SK-N-SH (cell line): ENCODE data around the gene NRIP1. TPM values are rescaled to one million over a fixed set of nuclear protein-coding genes. Genes with fewer than 3 reads are reported as not detected.

Source experiments
- CTCF ChIA-PET: fragments of 300-600, 350-600 bp; formaldehyde crosslinking; extraction: SDS; loops from one replicate; lab custom pipeline; 2021; lab: Yijun Ruan, JAX
- POLR2A ChIA-PET: fragments of 350-600 bp; sonication (Branson Sonifier 250); formaldehyde crosslinking; extraction: SDS; loops from one replicate; lab custom pipeline; 2020; ENCODE audit warnings: antibody characterized with exemption, inconsistent platforms; lab: Yijun Ruan, JAX
- DNase-seq: peaks from one replicate; pipeline ENCODE4 v3.0.0; 2012
- H2AFZ ChIP-seq: fragments of 200-600 bp; sonication (generic); 2 replicates; pipeline ENCODE4 v1.8.1; 2016; ENCODE audit warnings: antibody characterized with exemption, mild to moderate bottlenecking, low read depth
- H3F3A ChIP-seq: fragments of 200-600 bp; sonication (generic); replicated peaks from 2 replicates; pipeline ENCODE3; 2016; ENCODE audit warnings: antibody characterized with exemption, mild to moderate bottlenecking; ENCODE audit not compliant: insufficient read depth
- H3K27ac ChIP-seq, 2 experiments: fragments of 200-500 bp in 1 of 2; fragments of 200-600 bp in 1 of 2; sonication (Bioruptor generic) in 1 of 2; sonication (generic), shearing (Covaris generic) in 1 of 2; 2 replicates each; pipeline versions ENCODE4 v1.5.1 to v1.6.1; 2014 to 2016; ENCODE audit warnings: low read depth in 2 of 2, inconsistent platforms in 1 of 2, low read length in 1 of 2, mild to moderate bottlenecking in 1 of 2, mixed read lengths in 1 of 2
- H3K27me3 ChIP-seq: fragments of 200-600 bp; sonication (generic), shearing (Covaris generic); 2 replicates; pipeline ENCODE4 v1.6.1; 2016; ENCODE audit warnings: mixed run types; ENCODE audit not compliant: insufficient read depth
- H3K36me3 ChIP-seq, 2 experiments: fragments of 200-500 bp in 1 of 2; fragments of 200-600 bp in 1 of 2; sonication (Bioruptor generic) in 1 of 2; sonication (generic) in 1 of 2; replicated peaks in 1 of 2; 2 replicates each; pipeline versions ENCODE3 to v1.5.1; 2014 to 2016; ENCODE audit warnings: low read length in 1 of 2, mild to moderate bottlenecking in 1 of 2; ENCODE audit not compliant: insufficient read depth in 2 of 2, control insufficient read depth in 1 of 2
- H3K4me1 ChIP-seq, 2 experiments: fragments of 200-500 bp in 1 of 2; fragments of 200-600 bp in 1 of 2; sonication (Bioruptor generic) in 1 of 2; sonication (generic), shearing (Covaris generic) in 1 of 2; 2 replicates each; pipeline versions ENCODE4 v1.5.1 to v1.6.1; 2014 to 2016; ENCODE audit warnings: low read depth in 1 of 2, low read length in 1 of 2, mixed run types in 1 of 2; ENCODE audit not compliant: insufficient read depth in 2 of 2, control insufficient read depth in 1 of 2
- H3K4me2 ChIP-seq: fragments of 200-600 bp; sonication (generic), shearing (Covaris generic); 2 replicates; pipeline ENCODE4 v1.6.1; 2017; ENCODE audit warnings: mixed run types
- H3K4me3 ChIP-seq, 2 experiments: fragments of 200-500 bp in 1 of 2; fragments of 200-600 bp in 1 of 2; sonication (Bioruptor generic) in 1 of 2; sonication (generic), shearing (Covaris generic) in 1 of 2; 2 replicates each; pipeline versions ENCODE4 v1.5.1 to v1.8.1; 2014 to 2016; ENCODE audit warnings: low read depth in 2 of 2, inconsistent platforms in 1 of 2, low read length in 1 of 2, mild to moderate bottlenecking in 1 of 2, mixed read lengths in 1 of 2, moderate library complexity in 1 of 2
- H3K79me2 ChIP-seq: fragments of 200-600 bp; sonication (generic); 2 replicates; pipeline ENCODE4 v1.8.1; 2017; ENCODE audit warnings: mild to moderate bottlenecking; ENCODE audit not compliant: insufficient read depth
- H3K9ac ChIP-seq: fragments of 200-600 bp; sonication (generic); 2 replicates; pipeline ENCODE4 v1.6.1; 2017; ENCODE audit warnings: mixed run types
- H3K9me2 ChIP-seq: fragments of 200-600 bp; sonication (generic); 2 replicates; pipeline ENCODE4 v1.6.1; 2017; ENCODE audit warnings: mixed run types
- H3K9me3 ChIP-seq: fragments of 200-600 bp; sonication (generic); 2 replicates; pipeline ENCODE4 v1.6.1; 2017; ENCODE audit warnings: mixed run types, mild to moderate bottlenecking, moderate library complexity
- H4K20me1 ChIP-seq: fragments of 200-600 bp; sonication (generic); 2 replicates; pipeline ENCODE4 v1.6.1; 2017; ENCODE audit warnings: mild to moderate bottlenecking, mixed run types; ENCODE audit not compliant: insufficient read depth
- CHD2 ChIP-seq: fragments of 150-350 bp; IDR thresholded peaks from 2 replicates; pipeline ENCODE4 v1.6.1; 2018; ENCODE audit warnings: low read length; ENCODE audit not compliant: partially characterized antibody
- EP300 ChIP-seq, 2 experiments: IDR thresholded peaks; 2 replicates each; pipeline versions ENCODE4 v1.4.0 to v1.6.1; 2012; ENCODE audit warnings: borderline replicate concordance in 1 of 2, low read depth in 1 of 2, low read length in 1 of 2
- EZH2phosphoT487 ChIP-seq: fragments of 200-600 bp; sonication (generic); IDR thresholded peaks from 2 replicates; pipeline ENCODE4 v1.6.1; 2017; ENCODE audit warnings: low read depth, mixed run types, mild to moderate bottlenecking, antibody characterized with exemption, moderate library complexity, borderline replicate concordance
- FOXM1 ChIP-seq: IDR thresholded peaks from 2 replicates; pipeline ENCODE4 v1.4.0; 2012; ENCODE audit warnings: low read depth, mild to moderate bottlenecking
- GABPA ChIP-seq: IDR thresholded peaks from 2 replicates; pipeline ENCODE4 v1.4.0; 2012; ENCODE audit warnings: low read depth, mild to moderate bottlenecking
- GATA2 ChIP-seq: sonication (generic); formaldehyde crosslinking; IDR thresholded peaks from 2 replicates; pipeline ENCODE4 v1.5.0; 2020; ENCODE audit warnings: mild to moderate bottlenecking, missing genetic modification reagents
- MEF2A ChIP-seq: IDR thresholded peaks from 2 replicates; pipeline ENCODE4 v1.4.0; 2012; ENCODE audit warnings: low read depth, borderline replicate concordance
- MXI1 ChIP-seq: IDR thresholded peaks from 2 replicates; pipeline ENCODE4 v1.6.1; 2012; ENCODE audit warnings: mild to moderate bottlenecking, low read depth, low read length, improper control_type of control experiment
- NFIC ChIP-seq: IDR thresholded peaks from 2 replicates; pipeline ENCODE4 v1.4.0; 2012; ENCODE audit warnings: borderline replicate concordance
- NRF1 ChIP-seq: IDR thresholded peaks from 2 replicates; pipeline ENCODE4 v1.6.1; 2012; ENCODE audit warnings: low read depth, mild to moderate bottlenecking, low read length
- POLR2AphosphoS5 ChIP-seq: IDR thresholded peaks from 2 replicates; pipeline ENCODE4 v1.6.1; 2012; ENCODE audit warnings: low read depth, low read length
- RAD21 ChIP-seq: IDR thresholded peaks from 2 replicates; pipeline ENCODE4 v1.6.1; 2012; ENCODE audit warnings: mild to moderate bottlenecking, low read length
- RXRA ChIP-seq: IDR thresholded peaks from 2 replicates; pipeline ENCODE4 v1.4.0; 2012; ENCODE audit warnings: low read depth, mild to moderate bottlenecking, borderline replicate concordance
- SIN3A ChIP-seq: IDR thresholded peaks from 2 replicates; pipeline ENCODE4 v1.6.1; 2012; ENCODE audit warnings: low read depth, mild to moderate bottlenecking, low read length, moderate library complexity, borderline replicate concordance
- TCF12 ChIP-seq: IDR thresholded peaks from 2 replicates; pipeline ENCODE4 v1.4.0; 2012
- TEAD4 ChIP-seq: IDR thresholded peaks from 2 replicates; pipeline ENCODE4 v1.4.0; 2012; ENCODE audit warnings: mild to moderate bottlenecking, borderline replicate concordance; ENCODE audit not compliant: insufficient read depth
- YY1 ChIP-seq: IDR thresholded peaks from 2 replicates; pipeline ENCODE4 v1.4.0; 2012; ENCODE audit warnings: low read depth, mild to moderate bottlenecking
- WGBS: methylation state at CpG from one replicate; pipeline ENCODE4 v1.1.6; 2017; ENCODE audit warnings: low lambda C conversion rate; 5-methylcytosine and 5-hydroxymethylcytosine counted together
- polyA plus RNA-seq, 3 experiments: library from polyadenylated mRNA; depleted of rRNA; stranded (reverse); fragments of >200 nt; gene quantifications; 2 replicates each; pipeline ENCODE4 v1.2.3, GENCODE V29; 2012
- TF ChIP-seq, protein P1 (sequence below): fragments of 200-600 bp; sonication (generic); IDR thresholded peaks from 2 replicates; pipeline ENCODE4 v1.6.1; 2017; ENCODE audit warnings: antibody characterized with exemption, mild to moderate bottlenecking, moderate library complexity
- TF ChIP-seq, protein P2 (sequence below): fragments of 150-350 bp; IDR thresholded peaks from 2 replicates; pipeline ENCODE4 v1.6.1; 2017; ENCODE audit warnings: antibody characterized with exemption, low read length, low read depth, borderline replicate concordance
- TF ChIP-seq, protein P3 (sequence below): IDR thresholded peaks from 2 replicates; pipeline ENCODE4 v1.4.0; 2012; ENCODE audit warnings: low read depth, borderline replicate concordance
- TF ChIP-seq, protein P4 (sequence below): IDR thresholded peaks from 2 replicates; pipeline ENCODE4 v1.4.0; 2012; ENCODE audit warnings: low read depth
- TF ChIP-seq, protein P5 (sequence below): IDR thresholded peaks from 2 replicates; pipeline ENCODE4; 2012
- TF ChIP-seq, protein P6 (sequence below): IDR thresholded peaks from 2 replicates; pipeline ENCODE4 v1.4.0; 2012; ENCODE audit warnings: low read depth, borderline replicate concordance

NRIP1 gene
- polyA plus RNA-seq, 1 of the 3 experiments (the other 2 are of a cell fraction) = 0.02 TPM

DNA sequence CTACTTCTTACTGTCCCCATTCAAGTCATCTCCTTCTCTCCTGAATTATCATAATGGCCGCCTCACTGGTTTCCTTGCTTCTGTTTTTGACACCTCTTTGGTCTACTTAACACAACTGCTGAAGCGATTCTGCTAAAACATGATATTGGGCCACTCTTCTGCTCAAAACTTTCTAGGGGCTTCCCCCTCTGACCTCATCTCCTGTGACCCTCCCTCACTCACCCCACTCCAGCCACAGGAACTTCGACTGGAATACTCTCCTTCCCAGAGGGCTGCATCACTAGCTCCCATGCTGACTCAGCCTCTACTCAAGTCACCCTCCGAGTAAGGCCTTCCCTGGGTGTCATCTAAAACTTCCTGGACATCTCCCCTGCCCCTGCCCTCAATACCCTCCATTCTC lies 35.7 kb downstream of the NRIP1 start:
- DNase-seq = no peak
- no peaks in the 10 kb centered on the region for H4K20me1 ChIP-seq
- POLR2A ChIA-PET = no interaction called here
- H3K36me3 ChIP-seq = no peaks in the 10 kb centered on the region
- H3F3A ChIP-seq = no peaks in the 10 kb centered on the region
- no peak overlapping the region for H3K4me2 ChIP-seq
- no peaks in the 10 kb centered on the region for H3K9me3 ChIP-seq
- H3K9ac ChIP-seq = no peak overlapping the region
- WGBS = 14% methylated on average over 4 of the region's 4 CpGs
- TF ChIP-seq RAD21 (no peak), POLR2AphosphoS5 (no peak), CHD2 (no peak), EP300 (IDR thresholded peaks at IDR 0.05; ENCODE audit: borderline replicate concordance in 1 of 2, low read depth in 1 of 2, low read length in 1 of 2) (no peak), NFIC (no peak)
- TF ChIP-seq, protein P1, sequence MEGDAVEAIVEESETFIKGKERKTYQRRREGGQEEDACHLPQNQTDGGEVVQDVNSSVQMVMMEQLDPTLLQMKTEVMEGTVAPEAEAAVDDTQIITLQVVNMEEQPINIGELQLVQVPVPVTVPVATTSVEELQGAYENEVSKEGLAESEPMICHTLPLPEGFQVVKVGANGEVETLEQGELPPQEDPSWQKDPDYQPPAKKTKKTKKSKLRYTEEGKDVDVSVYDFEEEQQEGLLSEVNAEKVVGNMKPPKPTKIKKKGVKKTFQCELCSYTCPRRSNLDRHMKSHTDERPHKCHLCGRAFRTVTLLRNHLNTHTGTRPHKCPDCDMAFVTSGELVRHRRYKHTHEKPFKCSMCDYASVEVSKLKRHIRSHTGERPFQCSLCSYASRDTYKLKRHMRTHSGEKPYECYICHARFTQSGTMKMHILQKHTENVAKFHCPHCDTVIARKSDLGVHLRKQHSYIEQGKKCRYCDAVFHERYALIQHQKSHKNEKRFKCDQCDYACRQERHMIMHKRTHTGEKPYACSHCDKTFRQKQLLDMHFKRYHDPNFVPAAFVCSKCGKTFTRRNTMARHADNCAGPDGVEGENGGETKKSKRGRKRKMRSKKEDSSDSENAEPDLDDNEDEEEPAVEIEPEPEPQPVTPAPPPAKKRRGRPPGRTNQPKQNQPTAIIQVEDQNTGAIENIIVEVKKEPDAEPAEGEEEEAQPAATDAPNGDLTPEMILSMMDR = no peak
- TF ChIP-seq, all 33 proteins: peak for 0
- H3K9me2 ChIP-seq = no peaks in the 10 kb centered on the region
- no peaks in the 10 kb centered on the region for H3K79me2 ChIP-seq
- CTCF ChIA-PET = no interaction called here
- no peaks in the 10 kb centered on the region; a peak in 1 of 4 replicates for H3K4me1 ChIP-seq
- H3K27ac ChIP-seq = no peak overlapping the region
- no peak overlapping the region for H3K4me3 ChIP-seq
- no peak overlapping the region for H2AFZ ChIP-seq
- no peaks in the 10 kb centered on the region for H3K27me3 ChIP-seq

DNA sequence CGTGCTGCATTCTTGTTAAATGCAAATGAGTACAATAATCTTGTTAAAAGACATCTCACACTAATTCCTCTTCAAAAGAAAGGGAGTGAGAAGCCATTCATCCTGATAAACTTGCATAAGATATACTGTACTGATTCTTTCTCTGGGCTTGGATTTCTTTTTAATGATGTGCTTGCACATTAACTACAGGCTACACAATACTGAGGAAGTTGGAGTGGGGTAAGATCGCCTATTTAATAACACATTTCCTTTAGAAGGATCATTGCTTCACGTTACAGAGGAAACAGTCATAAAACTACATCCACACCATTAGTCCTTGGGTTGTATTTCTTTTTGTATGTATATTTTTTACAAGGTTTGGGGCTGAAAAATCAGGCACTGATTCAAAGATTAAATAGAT lies 36.6 kb downstream of the NRIP1 start:
- POLR2A ChIA-PET = no interaction called here
- H2AFZ ChIP-seq = no peak overlapping the region
- no peaks in the 10 kb centered on the region for H3K79me2 ChIP-seq
- no peaks in the 10 kb centered on the region for H3F3A ChIP-seq
- H3K4me2 ChIP-seq = no peak overlapping the region
- no peaks in the 10 kb centered on the region for H4K20me1 ChIP-seq
- H3K27ac ChIP-seq = no peak overlapping the region
- no peak overlapping the region for H3K4me3 ChIP-seq
- no peaks in the 10 kb centered on the region for H3K36me3 ChIP-seq
- TF ChIP-seq TEAD4 (no peak), FOXM1 (no peak), YY1 (no peak), RAD21 (no peak), NRF1 (no peak), POLR2AphosphoS5 (no peak), MXI1 (no peak), RXRA (no peak), GATA2 (CRISPR knock-in tag) (no peak), TCF12 (no peak), EZH2phosphoT487 (no peak), GABPA (no peak), SIN3A (no peak), MEF2A (no peak)
- TF ChIP-seq, protein P2, sequence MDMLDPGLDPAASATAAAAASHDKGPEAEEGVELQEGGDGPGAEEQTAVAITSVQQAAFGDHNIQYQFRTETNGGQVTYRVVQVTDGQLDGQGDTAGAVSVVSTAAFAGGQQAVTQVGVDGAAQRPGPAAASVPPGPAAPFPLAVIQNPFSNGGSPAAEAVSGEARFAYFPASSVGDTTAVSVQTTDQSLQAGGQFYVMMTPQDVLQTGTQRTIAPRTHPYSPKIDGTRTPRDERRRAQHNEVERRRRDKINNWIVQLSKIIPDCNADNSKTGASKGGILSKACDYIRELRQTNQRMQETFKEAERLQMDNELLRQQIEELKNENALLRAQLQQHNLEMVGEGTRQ = no peak
- TF ChIP-seq, protein P3, sequence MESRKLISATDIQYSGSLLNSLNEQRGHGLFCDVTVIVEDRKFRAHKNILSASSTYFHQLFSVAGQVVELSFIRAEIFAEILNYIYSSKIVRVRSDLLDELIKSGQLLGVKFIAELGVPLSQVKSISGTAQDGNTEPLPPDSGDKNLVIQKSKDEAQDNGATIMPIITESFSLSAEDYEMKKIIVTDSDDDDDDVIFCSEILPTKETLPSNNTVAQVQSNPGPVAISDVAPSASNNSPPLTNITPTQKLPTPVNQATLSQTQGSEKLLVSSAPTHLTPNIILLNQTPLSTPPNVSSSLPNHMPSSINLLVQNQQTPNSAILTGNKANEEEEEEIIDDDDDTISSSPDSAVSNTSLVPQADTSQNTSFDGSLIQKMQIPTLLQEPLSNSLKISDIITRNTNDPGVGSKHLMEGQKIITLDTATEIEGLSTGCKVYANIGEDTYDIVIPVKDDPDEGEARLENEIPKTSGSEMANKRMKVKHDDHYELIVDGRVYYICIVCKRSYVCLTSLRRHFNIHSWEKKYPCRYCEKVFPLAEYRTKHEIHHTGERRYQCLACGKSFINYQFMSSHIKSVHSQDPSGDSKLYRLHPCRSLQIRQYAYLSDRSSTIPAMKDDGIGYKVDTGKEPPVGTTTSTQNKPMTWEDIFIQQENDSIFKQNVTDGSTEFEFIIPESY = no peak
- TF ChIP-seq, protein P4, sequence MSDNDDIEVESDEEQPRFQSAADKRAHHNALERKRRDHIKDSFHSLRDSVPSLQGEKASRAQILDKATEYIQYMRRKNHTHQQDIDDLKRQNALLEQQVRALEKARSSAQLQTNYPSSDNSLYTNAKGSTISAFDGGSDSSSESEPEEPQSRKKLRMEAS = no peak
- TF ChIP-seq, protein P5, sequence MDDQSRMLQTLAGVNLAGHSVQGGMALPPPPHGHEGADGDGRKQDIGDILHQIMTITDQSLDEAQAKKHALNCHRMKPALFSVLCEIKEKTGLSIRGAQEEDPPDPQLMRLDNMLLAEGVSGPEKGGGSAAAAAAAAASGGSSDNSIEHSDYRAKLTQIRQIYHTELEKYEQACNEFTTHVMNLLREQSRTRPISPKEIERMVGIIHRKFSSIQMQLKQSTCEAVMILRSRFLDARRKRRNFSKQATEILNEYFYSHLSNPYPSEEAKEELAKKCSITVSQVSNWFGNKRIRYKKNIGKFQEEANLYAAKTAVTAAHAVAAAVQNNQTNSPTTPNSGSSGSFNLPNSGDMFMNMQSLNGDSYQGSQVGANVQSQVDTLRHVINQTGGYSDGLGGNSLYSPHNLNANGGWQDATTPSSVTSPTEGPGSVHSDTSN = no peak
- TF ChIP-seq, protein P6, sequence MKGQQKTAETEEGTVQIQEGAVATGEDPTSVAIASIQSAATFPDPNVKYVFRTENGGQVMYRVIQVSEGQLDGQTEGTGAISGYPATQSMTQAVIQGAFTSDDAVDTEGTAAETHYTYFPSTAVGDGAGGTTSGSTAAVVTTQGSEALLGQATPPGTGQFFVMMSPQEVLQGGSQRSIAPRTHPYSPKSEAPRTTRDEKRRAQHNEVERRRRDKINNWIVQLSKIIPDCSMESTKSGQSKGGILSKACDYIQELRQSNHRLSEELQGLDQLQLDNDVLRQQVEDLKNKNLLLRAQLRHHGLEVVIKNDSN = no peak
- H3K9me3 ChIP-seq = no peaks in the 10 kb centered on the region
- H3K9ac ChIP-seq = no peak overlapping the region
- no peaks in the 10 kb centered on the region for H3K27me3 ChIP-seq
- no peaks in the 10 kb centered on the region for H3K9me2 ChIP-seq
- CTCF ChIA-PET = no interaction called here
- no peaks in the 10 kb centered on the region; a peak in 1 of 4 replicates for H3K4me1 ChIP-seq
- 2% methylated on average over 3 of the region's 3 CpGs for WGBS
- no peak for DNase-seq
